Omental fat pad (tissue), 4 donors: Measurements from ENCODE around the gene KIAA1586. TPM values are rescaled to one million over a fixed set of nuclear protein-coding genes. Genes with fewer than 3 reads are reported as not detected.
"Not testable (repeated sequence)": the region's sequence is repeated elsewhere in the genome, so short reads cannot be mapped to it uniquely, and the experiment has no call there.

ENCODE experiments used
- ATAC-seq: fragments of 150-250 bp; one replicate; pipeline ENCODE4 v1.9.1; 2016; ENCODE audit warnings: mild to moderate bottlenecking, moderate library complexity; ENCODE audit not compliant: low FRiP score
- DNase-seq: peaks from one replicate; pipeline ENCODE4 v3.0.0-alpha.2; 2019; ENCODE audit warnings: low spot score
- CTCF ChIP-seq, 3 donors: fragments of 450-650 bp; IDR thresholded peaks; one replicate each; pipeline ENCODE4 v1.5.1; 2016 to 2017; ENCODE audit warnings: antibody characterized with exemption in 3 of 3, mild to moderate bottlenecking in 3 of 3, moderate library complexity in 2 of 3
- small RNA-seq: library from RNA; depleted of rRNA; stranded (forward); fragments of <200 nt; gene quantifications from one replicate; pipeline ENCODE3, GENCODE V24; 2016
- total RNA-seq, 4 donors: library from RNA; depleted of rRNA; stranded (reverse); fragments of >200 nt; gene quantifications; one replicate each; pipeline ENCODE4 v1.1.0, GENCODE V29; 2016

KIAA1586 gene
- total RNA-seq, 4 donors from 2014 or later, result 4.7 to 10.7 (median 7.3) TPM

GRCh38 chr6:57089687-57090457 is 43.4 kb downstream of the KIAA1586 start, which contains the start of gene ZNF451:
Gene ZNF451, plus strand, starts transcription at chr6:57090188. Its CDS starts 66 bp downstream, at chr6:57090254.
- DNase-seq, result peak; percentile 90
- ATAC-seq, result peak; percentile 99
- no peak for TF ChIP-seq CTCF (IDR thresholded peaks at IDR 0.05)

- DNase-seq, result not testable (repeated sequence)
- peak; percentile 38 for ATAC-seq
Measured at GRCh38 chr6:57090458-57091067, 44.1 kb downstream of the KIAA1586 start.

- DNase-seq, ATAC-seq: not testable (repeated sequence)
Measured at GRCh38 chr6:57091375-57091774, 44.9 kb downstream of the KIAA1586 start.

GRCh38 chr6:57094689-57095088 is 48.2 kb downstream of the KIAA1586 start:
- no peak for DNase-seq
- TF ChIP-seq CTCF (IDR thresholded peaks at IDR 0.05), result no peak
- no peak for ATAC-seq

GRCh38 chr6:57097596-57097995 is 51.1 kb downstream of the KIAA1586 start:
- no peak for DNase-seq
- ATAC-seq, result no peak
- TF ChIP-seq CTCF (IDR thresholded peaks at IDR 0.05), result no peak

- ATAC-seq (no peak), DNase-seq (no peak)
- no peak for TF ChIP-seq CTCF (IDR thresholded peaks at IDR 0.05)
Measured at GRCh38 chr6:57102976-57103375, 56.5 kb downstream of the KIAA1586 start.

GRCh38 chr6:57104336-57104735 is 57.8 kb downstream of the KIAA1586 start:
- no peak for TF ChIP-seq CTCF (IDR thresholded peaks at IDR 0.05)
- ATAC-seq (no peak), DNase-seq (no peak)

Small RNA genes lying within 50 kb of the gene (small RNA-seq; reads per million reads assigned to genes)
- not detected for gene FTH1P15

Other genes starting within 250 kb of the KIAA1586 start
- gene BEND6, start 91.6 kb upstream of the KIAA1586 start, total RNA-seq, result 1 to 10 TPM in 1 of 4 donors, under 1 TPM in 2, not detected in 1; 0.44 to 1.0 (median 0.72) TPM
- 10 to 100 TPM; 41.4 to 66.8 (median 57.0) TPM for gene ZNF451, start 43.5 kb downstream of the KIAA1586 start, total RNA-seq
- 1 to 10 TPM; 3.0 to 6.6 (median 4.6) TPM for gene BAG2, start 125.6 kb downstream of the KIAA1586 start, total RNA-seq
- 10 to 100 TPM in 1 of 4 donors, 1 to 10 TPM in 3; 3.0 to 10.6 (median 7.5) TPM for gene RAB23, start 175.6 kb downstream of the KIAA1586 start, total RNA-seq